Ishikawa (cell line): ENCODE results near the gene CDPF1.
A peak's percentile ranks its signal among the peaks of the same experiment; 100 is the strongest.

Experiments used
- CEBPB ChIP-seq: IDR thresholded peaks from 2 replicates; pipeline ENCODE4 v1.6.1; 2012
- CREB1 ChIP-seq: IDR thresholded peaks from 2 replicates; pipeline ENCODE4 v1.6.1; 2012; ENCODE audit warnings: low read depth
- EGR1 ChIP-seq: IDR thresholded peaks from 2 replicates; pipeline ENCODE4 v1.6.1; 2012
- EP300 ChIP-seq: IDR thresholded peaks from 2 replicates; pipeline ENCODE4 v1.6.1; 2012; ENCODE audit warnings: borderline replicate concordance
- FOXM1 ChIP-seq: IDR thresholded peaks from 2 replicates; pipeline ENCODE4 v1.6.1; 2012; ENCODE audit warnings: low read depth, borderline replicate concordance
- NFIC ChIP-seq: IDR thresholded peaks from 2 replicates; pipeline ENCODE4 v1.6.1; 2012
- RAD21 ChIP-seq: IDR thresholded peaks from 2 replicates; pipeline ENCODE4 v1.6.1; 2012; ENCODE audit warnings: low read depth
- TAF1 ChIP-seq: IDR thresholded peaks from 2 replicates; pipeline ENCODE4 v1.6.1; 2012; ENCODE audit warnings: low read depth, mild to moderate bottlenecking
- TCF12 ChIP-seq: IDR thresholded peaks from 2 replicates; pipeline ENCODE4 v1.6.1; 2012; ENCODE audit warnings: low read depth
- TEAD4 ChIP-seq: IDR thresholded peaks from 2 replicates; pipeline ENCODE4 v1.6.1; 2012
- YY1 ChIP-seq: IDR thresholded peaks from 2 replicates; pipeline ENCODE4 v1.6.1; 2012; ENCODE audit warnings: low read depth
- ZBTB7A ChIP-seq: IDR thresholded peaks from 2 replicates; pipeline ENCODE4 v1.6.1; 2012; ENCODE audit warnings: low read depth
- TF ChIP-seq, protein P1 (sequence below): IDR thresholded peaks from 2 replicates; pipeline ENCODE4 v1.6.1; 2012
- TF ChIP-seq, protein P2 (sequence below): IDR thresholded peaks from 2 replicates; pipeline ENCODE4 v1.6.1; 2012; ENCODE audit warnings: low read depth, mild to moderate bottlenecking
- TF ChIP-seq, protein P3 (sequence below): IDR thresholded peaks from 2 replicates; pipeline ENCODE4 v1.6.1; 2012

Gene CDPF1, protein sequence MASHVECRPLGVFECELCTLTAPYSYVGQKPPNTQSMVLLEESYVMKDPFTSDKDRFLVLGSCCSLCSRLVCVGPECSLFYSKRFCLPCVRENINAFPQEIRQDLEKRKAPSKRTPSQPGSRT

DNA sequence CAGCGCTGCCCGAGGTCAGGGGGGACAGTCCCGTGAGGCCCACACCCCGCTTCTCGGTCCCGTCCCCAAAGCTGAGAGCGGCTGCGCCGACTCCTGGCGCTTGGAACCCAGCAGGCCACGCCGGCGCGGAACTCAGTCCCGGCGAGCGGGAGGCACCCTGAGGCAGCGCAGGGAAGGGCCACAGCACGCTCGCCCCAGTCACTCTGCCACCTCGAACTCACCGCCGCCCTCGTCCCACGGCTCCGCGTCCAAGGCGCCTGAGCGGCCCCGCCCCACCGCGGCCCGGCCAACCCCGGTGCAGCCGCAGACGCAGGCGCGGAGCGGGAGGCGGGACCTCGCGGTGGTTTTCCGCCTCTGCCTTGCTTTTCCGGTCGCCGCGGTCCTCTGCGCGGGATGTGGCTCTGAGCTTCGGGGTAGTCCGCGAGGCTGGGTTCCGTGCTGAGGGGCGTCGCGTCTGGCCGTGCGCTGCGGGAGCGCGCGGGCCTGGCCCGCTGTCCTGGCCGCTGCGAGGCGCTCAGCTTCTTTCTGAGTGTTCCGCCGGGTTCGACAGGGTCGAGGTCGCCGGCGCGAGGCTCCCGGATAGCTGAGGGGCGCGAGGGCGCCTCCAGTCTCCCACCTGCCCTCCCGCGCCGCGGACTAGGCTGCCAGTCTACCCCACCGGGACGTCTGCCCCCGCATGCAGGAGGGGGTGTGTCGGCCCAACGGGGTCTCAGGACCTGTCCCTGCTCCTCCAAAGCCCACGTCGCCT lies at the start of gene CDPF1:
Gene CDPF1, minus strand, starts transcription at position 259 of the 748 bp plus-strand sequence. CDS start 2,009 bp downstream, outside the sequence.
- TF ChIP-seq CEBPB (no peak), YY1 (peak; percentile 55; the same call in 1 of the 2 replicates), TAF1 (peak; percentile 88), ZBTB7A (peak; percentile 59; the same call in 1 of the 2 replicates), TCF12 (peak; percentile 48; the same call in 1 of the 2 replicates), RAD21 (no peak)
- TF ChIP-seq, protein P1, sequence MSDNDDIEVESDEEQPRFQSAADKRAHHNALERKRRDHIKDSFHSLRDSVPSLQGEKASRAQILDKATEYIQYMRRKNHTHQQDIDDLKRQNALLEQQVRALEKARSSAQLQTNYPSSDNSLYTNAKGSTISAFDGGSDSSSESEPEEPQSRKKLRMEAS = peak; percentile 98

DNA sequence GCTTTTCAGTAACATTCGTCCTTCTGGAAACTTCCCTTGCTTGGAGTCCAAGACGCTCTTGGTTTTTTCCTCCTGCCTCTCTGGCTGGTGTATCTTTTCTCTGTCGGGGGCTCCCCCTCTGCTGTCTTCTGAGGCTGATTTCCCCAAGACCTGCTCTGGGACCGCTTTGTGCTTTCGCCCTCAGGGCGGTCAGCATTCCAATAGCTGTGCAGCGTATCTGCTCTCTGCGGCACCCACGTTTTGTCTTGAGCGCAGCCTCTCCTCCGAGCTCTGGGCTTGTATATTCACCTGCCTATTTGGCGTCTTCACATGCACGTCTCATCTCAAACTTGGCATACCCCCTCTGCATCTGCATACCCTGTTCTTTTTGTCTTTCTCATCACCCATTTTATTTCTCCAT lies 49.0 kb upstream of the CDPF1 start:
- TF ChIP-seq TCF12 (no peak), EP300 (no peak), CEBPB (no peak), YY1 (no peak), TEAD4 (no peak), EGR1 (no peak), CREB1 (no peak), ZBTB7A (no peak), TAF1 (no peak), FOXM1 (no peak), RAD21 (no peak), NFIC (no peak)
- TF ChIP-seq, protein P2, sequence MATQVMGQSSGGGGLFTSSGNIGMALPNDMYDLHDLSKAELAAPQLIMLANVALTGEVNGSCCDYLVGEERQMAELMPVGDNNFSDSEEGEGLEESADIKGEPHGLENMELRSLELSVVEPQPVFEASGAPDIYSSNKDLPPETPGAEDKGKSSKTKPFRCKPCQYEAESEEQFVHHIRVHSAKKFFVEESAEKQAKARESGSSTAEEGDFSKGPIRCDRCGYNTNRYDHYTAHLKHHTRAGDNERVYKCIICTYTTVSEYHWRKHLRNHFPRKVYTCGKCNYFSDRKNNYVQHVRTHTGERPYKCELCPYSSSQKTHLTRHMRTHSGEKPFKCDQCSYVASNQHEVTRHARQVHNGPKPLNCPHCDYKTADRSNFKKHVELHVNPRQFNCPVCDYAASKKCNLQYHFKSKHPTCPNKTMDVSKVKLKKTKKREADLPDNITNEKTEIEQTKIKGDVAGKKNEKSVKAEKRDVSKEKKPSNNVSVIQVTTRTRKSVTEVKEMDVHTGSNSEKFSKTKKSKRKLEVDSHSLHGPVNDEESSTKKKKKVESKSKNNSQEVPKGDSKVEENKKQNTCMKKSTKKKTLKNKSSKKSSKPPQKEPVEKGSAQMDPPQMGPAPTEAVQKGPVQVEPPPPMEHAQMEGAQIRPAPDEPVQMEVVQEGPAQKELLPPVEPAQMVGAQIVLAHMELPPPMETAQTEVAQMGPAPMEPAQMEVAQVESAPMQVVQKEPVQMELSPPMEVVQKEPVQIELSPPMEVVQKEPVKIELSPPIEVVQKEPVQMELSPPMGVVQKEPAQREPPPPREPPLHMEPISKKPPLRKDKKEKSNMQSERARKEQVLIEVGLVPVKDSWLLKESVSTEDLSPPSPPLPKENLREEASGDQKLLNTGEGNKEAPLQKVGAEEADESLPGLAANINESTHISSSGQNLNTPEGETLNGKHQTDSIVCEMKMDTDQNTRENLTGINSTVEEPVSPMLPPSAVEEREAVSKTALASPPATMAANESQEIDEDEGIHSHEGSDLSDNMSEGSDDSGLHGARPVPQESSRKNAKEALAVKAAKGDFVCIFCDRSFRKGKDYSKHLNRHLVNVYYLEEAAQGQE = no peak
- TF ChIP-seq, protein P1 = no peak
- TF ChIP-seq, protein P3, sequence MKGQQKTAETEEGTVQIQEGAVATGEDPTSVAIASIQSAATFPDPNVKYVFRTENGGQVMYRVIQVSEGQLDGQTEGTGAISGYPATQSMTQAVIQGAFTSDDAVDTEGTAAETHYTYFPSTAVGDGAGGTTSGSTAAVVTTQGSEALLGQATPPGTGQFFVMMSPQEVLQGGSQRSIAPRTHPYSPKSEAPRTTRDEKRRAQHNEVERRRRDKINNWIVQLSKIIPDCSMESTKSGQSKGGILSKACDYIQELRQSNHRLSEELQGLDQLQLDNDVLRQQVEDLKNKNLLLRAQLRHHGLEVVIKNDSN = no peak

DNA sequence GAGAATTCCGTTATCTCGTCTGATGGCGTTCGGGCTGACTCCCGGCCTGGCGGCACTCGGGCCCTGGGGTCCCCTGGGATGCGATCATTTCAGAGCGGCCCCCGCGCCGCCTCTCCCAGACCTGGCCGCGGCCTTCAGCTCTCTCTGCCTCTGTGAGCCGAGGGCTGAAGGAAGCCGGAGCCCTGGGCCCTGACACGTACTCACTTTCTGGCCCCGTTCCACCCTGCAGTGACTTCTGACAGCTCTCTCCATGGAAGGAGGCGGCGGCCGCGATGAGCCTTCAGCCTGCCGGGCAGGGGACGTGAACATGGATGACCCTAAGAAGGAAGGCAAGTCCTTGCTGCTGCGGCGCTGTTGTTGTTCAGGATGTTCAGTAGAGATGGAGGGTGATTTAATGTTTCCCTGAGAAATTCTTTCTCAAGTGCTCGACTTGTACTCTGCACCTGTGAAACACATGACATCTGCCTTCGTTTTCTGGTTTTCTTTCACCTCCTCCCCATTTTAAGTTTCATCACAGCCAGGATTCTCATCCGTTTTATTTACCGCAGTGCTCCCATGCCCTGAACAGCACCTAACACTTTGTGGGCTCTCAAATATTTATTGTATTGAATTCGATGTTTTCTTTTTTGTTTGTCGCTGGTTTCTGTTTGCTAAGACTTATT lies 47.2 kb upstream of the CDPF1 start:
- TF ChIP-seq TCF12 (no peak), ZBTB7A (no peak), NFIC (peak; percentile 46; the same call in 1 of the 2 replicates)

DNA sequence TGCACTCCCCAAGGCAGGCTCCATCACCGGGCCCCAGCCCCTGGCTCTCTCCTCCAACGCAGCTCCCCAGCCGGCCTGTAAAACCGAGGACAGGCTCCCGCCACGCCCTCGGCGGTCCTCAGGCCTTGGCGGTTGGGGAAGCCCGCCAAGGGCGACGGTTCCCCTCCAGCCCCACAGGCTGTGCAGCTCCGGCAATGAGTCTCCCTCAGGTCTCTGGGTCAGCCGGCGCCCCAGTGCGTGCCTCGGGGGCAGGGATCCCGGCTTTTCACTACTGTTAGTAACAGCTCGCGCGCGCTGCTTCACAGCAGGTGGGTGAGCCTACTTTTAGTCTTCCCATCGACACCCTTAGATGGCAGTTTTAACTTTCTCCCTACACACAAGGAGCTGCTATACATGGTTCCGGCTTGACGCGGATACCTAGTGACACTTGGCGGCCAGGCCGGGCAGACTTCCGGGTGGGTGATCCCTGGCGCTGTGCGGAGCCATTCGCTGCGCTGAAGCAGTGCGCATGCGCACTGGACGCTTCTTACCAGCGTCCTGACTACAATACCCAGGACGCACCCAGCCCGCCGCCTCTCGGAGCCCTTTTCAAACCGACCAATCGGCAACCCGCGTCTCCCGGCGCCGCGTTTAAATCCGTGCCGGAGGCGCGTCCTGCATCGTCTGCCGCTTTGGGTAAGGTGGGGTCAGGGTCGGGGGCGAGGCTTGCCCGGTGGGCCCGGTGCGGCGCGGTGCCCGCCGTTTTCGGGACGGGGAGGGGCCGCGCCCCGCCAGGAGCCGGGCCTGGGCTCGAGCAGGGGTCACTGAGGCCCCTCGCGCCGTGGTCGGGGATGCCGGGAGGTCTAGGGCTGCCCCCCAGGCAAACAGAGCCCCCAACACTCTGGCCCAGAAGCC lies 46.4 kb upstream of the CDPF1 start, which contains the start of gene GTSE1:
Gene GTSE1, plus strand, starts transcription at position 614 of the 894 bp plus-strand sequence. CDS start 531 bp downstream, outside the sequence.
- TF ChIP-seq RAD21 (peak; percentile 34; the same call in 1 of the 2 replicates), TCF12 (no peak; the same call in 1 of the 2 replicates), CREB1 (no peak), YY1 (peak; percentile 79), TAF1 (peak; percentile 58), ZBTB7A (peak; percentile 89), NFIC (no peak), EP300 (no peak), EGR1 (no peak), TEAD4 (no peak), FOXM1 (peak; percentile 99), CEBPB (no peak)
- TF ChIP-seq, protein P2 = no peak
- TF ChIP-seq, protein P1 = peak; percentile 74
- TF ChIP-seq, protein P3 = peak; percentile 39; the same call in 1 of the 2 replicates
